22Rv1 (cell line): ENCODE data around the gene GIT2.
"Not testable (repeated sequence)": the region's sequence is repeated elsewhere in the genome, so short reads cannot be mapped to it uniquely, and the experiment has no call there.

ENCODE experiments used
- H3K27ac ChIP-seq: fragments of 450-650 bp; 2 replicates; pipeline ENCODE4 v1.5.1; 2017
- CTCF ChIP-seq: fragments of 450-650 bp; IDR thresholded peaks from 2 replicates; pipeline ENCODE4 v1.5.1; 2017; ENCODE audit warnings: mild to moderate bottlenecking
- ZFX ChIP-seq: fragments of 450-650 bp; IDR thresholded peaks from 2 replicates; pipeline ENCODE4 v1.6.1; 2017; ENCODE audit warnings: antibody characterized with exemption, borderline replicate concordance

GIT2 gene

GRCh38 chr12:110012659-110013058, 16.5 kb upstream of the GIT2 start:
- TF ChIP-seq ZFX (no peak), CTCF (no peak)
- no peak overlapping the region for H3K27ac ChIP-seq

GRCh38 chr12:110012137-110012536, 16.0 kb upstream of the GIT2 start:
- H3K27ac ChIP-seq = no peak overlapping the region
- no peak for TF ChIP-seq CTCF
- no peak for TF ChIP-seq ZFX

GRCh38 chr12:110010853-110011723, 14.9 kb upstream of the GIT2 start:
- H3K27ac ChIP-seq = no peak overlapping the region
- TF ChIP-seq ZFX = no peak
- TF ChIP-seq CTCF = no peak

GRCh38 chr12:110008681-110009398, 12.7 kb upstream of the GIT2 start:
- not testable (repeated sequence) for H3K27ac ChIP-seq

GRCh38 chr12:110007881-110008280, 11.7 kb upstream of the GIT2 start:
- no peak for TF ChIP-seq CTCF
- no peak for TF ChIP-seq ZFX
- no peak overlapping the region for H3K27ac ChIP-seq

GRCh38 chr12:110006115-110006514, 9.9 kb upstream of the GIT2 start:
- no peak overlapping the region for H3K27ac ChIP-seq
- TF ChIP-seq CTCF = no peak
- TF ChIP-seq ZFX = no peak

- H3K27ac ChIP-seq = no peak overlapping the region
- TF ChIP-seq ZFX (no peak), CTCF (no peak)
Measured at GRCh38 chr12:110005319-110005973, 9.3 kb upstream of the GIT2 start.
